ENCODE data around the gene CASR. TPM values are rescaled to one million over a fixed set of nuclear protein-coding genes. Genes with fewer than 3 reads are reported as not detected.

CASR gene
- total and polyA plus RNA-seq, 2 donors = 0.25 to 0.74 TPM

DNA sequence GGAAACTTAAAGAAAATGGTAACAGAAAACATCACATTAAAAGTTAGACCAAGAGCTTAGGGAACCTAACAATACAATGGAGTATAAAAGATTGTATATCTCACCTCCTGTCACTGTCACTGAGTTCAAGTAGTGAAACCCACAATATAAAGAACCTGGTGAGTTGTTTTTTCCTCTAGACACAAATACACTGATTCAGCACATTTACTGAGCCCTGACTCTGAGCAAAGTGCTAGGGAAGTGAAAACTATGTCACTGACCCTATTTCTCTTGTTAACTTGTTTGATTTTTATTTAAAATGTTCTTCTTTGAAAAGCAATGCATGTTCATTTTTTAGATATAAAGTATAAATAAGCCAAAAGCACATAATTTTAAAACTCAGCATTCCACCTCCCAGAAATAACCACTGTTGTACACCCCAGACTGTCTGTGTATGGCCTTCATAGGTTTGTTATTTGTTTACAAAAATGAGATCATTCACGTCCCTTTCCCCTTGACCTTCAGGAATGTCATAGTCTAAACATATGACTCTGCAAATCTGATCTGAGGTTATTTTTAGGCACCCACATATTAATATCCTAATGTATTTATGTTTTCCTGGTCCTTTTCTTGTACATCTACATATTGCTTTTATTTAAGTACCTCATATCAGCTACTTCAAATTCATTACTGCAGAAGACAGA is 72.4 kb downstream of the CASR start:
- no peak overlapping the region for H3K4me3 ChIP-seq (ENCODE audit: low read depth, low read length)
- no peak for DNase-seq (ENCODE audit: extremely low spot score)
- 8% methylated on average over 1 of the region's 1 CpG for WGBS
- H3K36me3 ChIP-seq (ENCODE audit: insufficient read depth) = no peaks in the 10 kb centered on the region
- no peaks in the 10 kb centered on the region for H3K4me1 ChIP-seq (ENCODE audit: insufficient read depth)
- H3K27ac ChIP-seq (ENCODE audit: low read depth) = no peak overlapping the region

DNA sequence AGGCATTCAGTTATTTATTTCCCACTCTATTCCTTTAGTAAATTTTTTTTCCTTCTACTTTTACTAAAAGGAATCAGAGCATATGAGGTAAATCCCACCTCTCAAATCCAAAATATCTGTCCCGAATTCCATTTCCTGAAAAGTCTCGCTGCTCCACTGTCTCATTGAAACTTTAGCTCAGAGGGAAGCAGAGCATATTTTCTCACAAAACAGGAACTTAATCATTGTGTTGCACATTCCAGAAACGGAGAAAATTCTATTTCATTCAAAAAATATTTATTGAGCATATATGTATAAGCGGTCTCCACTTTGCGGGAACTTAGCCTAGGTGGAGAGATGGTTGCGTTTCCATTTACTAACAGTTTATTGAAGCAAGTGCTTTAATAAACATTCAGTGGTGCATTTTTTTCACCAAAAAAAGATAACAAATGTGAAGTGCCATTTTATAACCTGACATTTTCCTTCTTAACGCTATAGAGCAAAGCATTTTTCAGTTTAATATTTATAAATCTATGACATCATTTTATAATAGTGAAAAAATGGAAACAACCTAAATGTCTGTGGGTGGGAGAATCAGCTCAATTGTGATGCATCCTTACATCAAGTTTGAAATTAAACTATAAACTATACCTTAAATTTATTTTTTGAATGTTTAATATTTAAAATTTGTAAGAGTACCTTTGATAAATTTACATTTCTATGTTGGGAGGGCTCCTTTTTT is 74.3 kb downstream of the CASR start:
- DNase-seq (ENCODE audit: extremely low spot score) = no peak
- no peaks in the 10 kb centered on the region for H3K4me1 ChIP-seq (ENCODE audit: insufficient read depth)
- H3K4me3 ChIP-seq (ENCODE audit: low read depth, low read length) = no peak overlapping the region
- H3K27ac ChIP-seq (ENCODE audit: low read depth) = no peak overlapping the region
- WGBS = 68% methylated on average over 7 of the region's 7 CpGs
- no peaks in the 10 kb centered on the region for H3K36me3 ChIP-seq (ENCODE audit: insufficient read depth)

DNA sequence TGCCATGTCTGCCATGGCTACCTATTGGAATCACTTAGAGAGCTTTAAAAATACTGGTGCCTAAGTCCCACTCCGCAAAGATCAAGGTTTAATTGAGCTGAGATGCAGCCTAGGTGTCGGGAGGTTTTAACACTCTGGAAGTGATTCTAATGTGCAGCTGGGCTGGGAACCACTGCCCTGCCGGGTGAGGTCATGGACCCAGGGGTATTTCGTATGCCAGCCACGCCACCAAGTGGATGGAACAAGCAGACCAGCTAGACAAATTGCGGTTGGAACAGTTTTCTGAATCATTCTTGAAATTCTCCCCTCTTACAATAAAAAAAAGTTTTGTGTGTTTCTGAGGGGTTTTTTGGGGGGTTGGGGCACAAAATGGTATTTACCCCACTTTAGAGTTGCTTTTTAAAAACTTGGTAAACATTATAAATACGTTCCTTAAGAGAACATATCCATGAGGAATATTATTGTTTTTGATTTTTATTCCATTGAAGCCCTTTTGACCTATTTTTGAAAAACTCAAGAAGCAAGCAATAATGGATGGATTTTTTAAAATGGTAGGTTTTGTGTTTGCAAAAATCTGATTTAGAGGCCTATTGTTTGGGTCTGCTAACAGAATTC is 75.4 kb downstream of the CASR start:
- no peak for DNase-seq (ENCODE audit: extremely low spot score)
- 7% methylated on average over 7 of the region's 7 CpGs for WGBS
- H3K36me3 ChIP-seq (ENCODE audit: insufficient read depth) = no peaks in the 10 kb centered on the region
- H3K4me3 ChIP-seq (ENCODE audit: low read depth, low read length) = no peak overlapping the region
- no peaks in the 10 kb centered on the region for H3K4me1 ChIP-seq (ENCODE audit: insufficient read depth)
- no peak overlapping the region for H3K27ac ChIP-seq (ENCODE audit: low read depth)

DNA sequence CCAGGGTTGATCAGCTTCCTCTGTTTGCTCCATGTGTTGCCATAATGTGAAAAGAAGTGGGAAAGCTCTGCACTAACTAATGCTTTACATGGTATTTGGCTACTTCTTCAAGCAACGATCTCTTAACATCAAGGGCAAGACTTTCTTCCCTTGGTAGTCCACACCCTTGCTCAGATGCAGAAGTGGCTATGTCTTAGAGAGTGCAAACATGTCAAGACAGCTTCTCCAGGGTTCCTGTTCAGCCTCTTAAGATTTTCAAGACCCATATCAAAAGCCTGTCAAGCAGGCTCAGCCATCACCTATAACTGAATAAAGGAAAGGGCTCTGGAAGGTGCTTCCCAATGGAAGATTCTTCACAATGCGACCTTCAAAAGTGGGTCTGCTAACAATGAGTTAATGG is 76.7 kb downstream of the CASR start:
- WGBS = 76% methylated on average over 2 of the region's 2 CpGs
- Histone ChIP-seq H3K27ac (ENCODE audit: low read depth) (no peak overlapping the region), H3K4me3 (ENCODE audit: low read depth, low read length) (no peak overlapping the region), H3K4me1 (ENCODE audit: insufficient read depth) (no peaks in the 10 kb centered on the region), H3K36me3 (ENCODE audit: insufficient read depth) (no peaks in the 10 kb centered on the region)
- DNase-seq (ENCODE audit: extremely low spot score) = no peak

DNA sequence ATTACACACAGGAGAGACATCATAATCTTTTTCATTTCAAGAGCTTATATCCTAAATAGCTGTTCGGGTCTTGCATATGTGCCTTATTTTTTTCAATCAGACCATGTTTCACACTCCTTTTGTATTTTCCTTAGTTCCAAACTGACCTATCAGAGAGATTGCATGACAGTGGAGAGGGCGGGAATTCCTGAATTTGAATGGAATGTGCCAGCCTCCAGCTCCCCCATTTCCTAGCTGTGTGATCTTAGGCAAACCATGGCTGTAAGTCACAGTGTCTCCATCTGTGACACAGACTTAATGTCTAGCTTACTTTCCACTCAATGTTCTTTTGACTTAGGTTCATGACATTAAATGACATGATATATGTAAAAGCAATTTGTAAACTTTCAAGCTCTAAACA is 79.6 kb downstream of the CASR start:
- H3K4me1 ChIP-seq (ENCODE audit: insufficient read depth) = no peaks in the 10 kb centered on the region
- no peak overlapping the region for H3K27ac ChIP-seq (ENCODE audit: low read depth)
- no peaks in the 10 kb centered on the region for H3K36me3 ChIP-seq (ENCODE audit: insufficient read depth)
- H3K4me3 ChIP-seq (ENCODE audit: low read depth, low read length) = no peak overlapping the region
- no peak for DNase-seq (ENCODE audit: extremely low spot score)
- WGBS = 77% methylated on average over 2 of the region's 2 CpGs

DNA sequence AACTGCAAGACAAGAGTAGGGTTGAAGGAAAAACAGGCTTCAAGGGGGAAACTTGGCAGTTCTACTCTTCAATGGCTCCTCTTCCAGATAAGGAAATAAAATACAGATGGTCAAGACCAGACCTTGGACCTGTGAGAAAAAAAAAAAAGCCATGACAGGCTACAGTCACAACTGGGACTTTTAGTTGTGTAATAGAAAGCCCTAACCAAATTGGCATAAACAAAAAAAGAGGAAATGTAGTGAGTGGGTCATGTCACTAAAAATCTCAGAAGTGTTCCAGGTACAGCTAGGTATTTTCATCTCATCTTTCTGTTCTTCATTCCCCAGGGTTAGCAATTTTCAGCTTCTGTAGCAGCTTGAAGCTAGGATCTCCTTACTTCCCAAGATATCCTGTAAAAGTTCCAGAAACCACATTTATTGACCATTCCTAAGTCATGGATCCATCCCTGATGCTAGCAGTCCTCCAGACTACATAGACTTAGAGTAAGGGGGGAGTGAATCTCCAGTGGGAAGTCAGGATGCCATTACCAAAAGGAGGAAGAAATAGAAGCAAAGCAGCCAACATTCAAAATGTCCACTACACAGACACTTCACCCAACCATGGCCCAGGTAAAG is 80.6 kb downstream of the CASR start:
- Histone ChIP-seq H3K4me1 (ENCODE audit: insufficient read depth) (no peaks in the 10 kb centered on the region), H3K36me3 (ENCODE audit: insufficient read depth) (no peaks in the 10 kb centered on the region), H3K4me3 (ENCODE audit: low read depth, low read length) (no peak overlapping the region), H3K27ac (ENCODE audit: low read depth) (no peak overlapping the region)
- no peak for DNase-seq (ENCODE audit: extremely low spot score)

DNA sequence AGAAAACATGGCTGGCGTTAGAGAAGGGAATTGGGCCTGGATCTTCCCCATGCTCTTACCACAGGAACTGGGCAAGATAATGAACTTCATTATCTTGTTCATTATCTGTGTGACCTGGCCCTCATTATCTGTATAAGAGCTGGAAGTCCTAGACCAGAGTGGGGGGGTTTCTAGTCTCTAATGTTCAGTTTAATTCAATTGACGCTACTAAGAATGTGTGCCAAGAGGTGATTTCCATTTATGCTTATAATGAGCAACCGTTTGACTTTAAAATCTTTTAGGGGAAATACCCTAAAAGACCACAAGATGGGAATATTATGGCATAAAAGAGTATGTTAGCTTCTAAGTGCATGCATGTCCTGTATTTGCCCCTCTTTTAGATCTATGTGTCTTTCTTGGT is 82.5 kb downstream of the CASR start:
- H3K27ac ChIP-seq (ENCODE audit: low read depth) = no peak overlapping the region
- 34% methylated on average over 3 of the region's 3 CpGs for WGBS

DNA sequence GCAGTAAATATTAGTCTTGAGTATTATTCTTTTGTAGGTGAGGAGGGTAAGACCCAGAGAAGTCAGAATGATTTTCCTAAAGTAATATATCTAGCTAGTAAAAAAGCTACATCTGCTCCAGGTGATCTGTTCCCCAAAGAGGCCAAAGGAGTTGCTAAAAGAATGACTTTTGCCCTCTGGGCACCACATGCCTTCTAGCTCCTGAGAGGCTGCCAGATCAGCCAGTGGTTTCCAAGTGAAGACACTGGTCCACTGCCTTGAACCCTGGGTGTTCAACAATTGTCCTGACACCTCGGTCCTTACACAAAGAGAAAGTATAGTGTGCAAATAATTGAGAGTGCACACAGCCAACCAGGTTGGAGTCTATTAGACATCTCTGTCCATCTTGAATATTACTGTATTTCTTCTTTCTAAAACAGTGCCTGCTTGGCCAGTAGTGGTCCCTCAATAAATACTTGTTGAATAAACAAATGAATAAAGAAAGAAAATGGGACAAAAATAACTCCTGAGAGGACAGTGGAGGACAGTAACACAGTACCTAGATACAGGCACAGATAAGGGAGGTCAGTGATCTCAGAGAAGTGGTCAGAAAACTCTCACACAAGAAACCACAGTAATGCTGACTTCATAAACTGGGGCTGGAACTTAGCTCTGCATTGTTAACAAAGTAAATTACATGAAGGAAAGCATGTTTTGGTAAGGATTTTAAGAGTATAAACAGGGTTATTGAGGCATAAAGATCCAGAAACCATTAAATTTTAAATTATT is 85.0 kb downstream of the CASR start:
- H3K27ac ChIP-seq (ENCODE audit: low read depth) = no peak overlapping the region
- no peak for DNase-seq (ENCODE audit: extremely low spot score)
- H3K36me3 ChIP-seq (ENCODE audit: insufficient read depth) = no peaks in the 10 kb centered on the region
- WGBS = 83% methylated on average over 1 of the region's 1 CpG
- no peak overlapping the region for H3K4me3 ChIP-seq (ENCODE audit: low read depth, low read length)
- H3K4me1 ChIP-seq (ENCODE audit: insufficient read depth) = no peaks in the 10 kb centered on the region

More for the DNA sequence above, 82.5 kb downstream of the CASR start:
- DNase-seq (ENCODE audit: extremely low spot score) = no peak
- H3K4me3 ChIP-seq (ENCODE audit: low read depth, low read length) = no peak overlapping the region
- H3K4me1 ChIP-seq (ENCODE audit: insufficient read depth) = no peaks in the 10 kb centered on the region
- no peaks in the 10 kb centered on the region for H3K36me3 ChIP-seq (ENCODE audit: insufficient read depth)

DNA sequence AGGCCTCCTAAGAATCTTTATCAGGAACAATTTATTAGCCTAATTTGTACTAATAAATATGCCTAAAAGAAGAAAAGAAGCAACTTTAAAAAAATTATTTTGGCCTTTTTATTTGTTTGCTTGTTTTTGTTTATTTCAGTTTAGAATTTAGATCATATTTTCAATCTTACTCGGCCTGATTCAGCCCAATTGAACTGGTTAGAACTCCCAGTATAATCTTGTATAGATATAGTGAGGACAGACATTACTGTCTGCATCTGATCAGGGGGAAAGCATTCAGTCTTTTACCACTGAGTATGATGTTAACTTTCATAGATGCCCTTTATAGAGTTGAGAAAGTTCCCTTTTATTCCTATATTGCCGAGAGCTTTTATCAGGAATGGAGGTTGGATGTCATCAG is 85.6 kb downstream of the CASR start:
- no peak overlapping the region for H3K4me3 ChIP-seq (ENCODE audit: low read depth, low read length)
- no peak overlapping the region for H3K27ac ChIP-seq (ENCODE audit: low read depth)
- 67% methylated on average over 2 of the region's 2 CpGs for WGBS
- H3K4me1 ChIP-seq (ENCODE audit: insufficient read depth) = no peaks in the 10 kb centered on the region
- no peaks in the 10 kb centered on the region for H3K36me3 ChIP-seq (ENCODE audit: insufficient read depth)
- DNase-seq (ENCODE audit: extremely low spot score) = no peak

DNA sequence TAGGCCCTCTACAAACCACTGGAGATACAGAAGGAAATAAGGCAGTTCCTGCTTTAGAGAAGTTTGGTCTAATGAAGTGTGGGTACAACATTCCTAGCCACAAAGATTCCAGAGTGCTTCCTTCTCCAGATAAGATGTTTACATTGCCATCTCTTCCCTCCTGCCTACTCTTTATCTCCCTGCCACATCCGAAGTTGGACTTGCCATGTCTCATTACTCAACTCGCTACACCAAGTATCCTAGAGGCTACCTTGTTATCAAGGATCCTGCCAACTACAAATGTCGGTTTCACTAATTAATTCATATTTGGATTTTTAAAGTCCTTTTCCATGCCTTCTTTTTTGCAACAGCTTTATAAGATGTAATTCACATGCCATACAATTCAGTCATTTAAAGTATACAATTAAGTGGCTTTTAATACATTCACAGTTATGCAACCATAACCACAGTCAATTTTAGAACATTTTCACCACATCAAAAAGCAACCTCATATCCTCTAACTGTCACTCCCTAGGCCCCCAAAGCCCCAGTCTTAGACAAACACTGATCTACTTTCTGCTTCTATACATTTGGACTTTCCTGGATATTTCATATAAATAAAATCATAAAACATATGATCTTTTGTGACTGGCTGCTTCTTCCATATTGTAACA is 87.9 kb downstream of the CASR start:
- Histone ChIP-seq H3K36me3 (ENCODE audit: insufficient read depth) (no peaks in the 10 kb centered on the region), H3K27ac (ENCODE audit: low read depth) (no peak overlapping the region), H3K4me1 (ENCODE audit: insufficient read depth) (no peaks in the 10 kb centered on the region), H3K4me3 (ENCODE audit: low read depth, low read length) (no peak overlapping the region)
- DNase-seq (ENCODE audit: extremely low spot score) = no peak
- 71% methylated on average over 3 of the region's 3 CpGs for WGBS

DNA sequence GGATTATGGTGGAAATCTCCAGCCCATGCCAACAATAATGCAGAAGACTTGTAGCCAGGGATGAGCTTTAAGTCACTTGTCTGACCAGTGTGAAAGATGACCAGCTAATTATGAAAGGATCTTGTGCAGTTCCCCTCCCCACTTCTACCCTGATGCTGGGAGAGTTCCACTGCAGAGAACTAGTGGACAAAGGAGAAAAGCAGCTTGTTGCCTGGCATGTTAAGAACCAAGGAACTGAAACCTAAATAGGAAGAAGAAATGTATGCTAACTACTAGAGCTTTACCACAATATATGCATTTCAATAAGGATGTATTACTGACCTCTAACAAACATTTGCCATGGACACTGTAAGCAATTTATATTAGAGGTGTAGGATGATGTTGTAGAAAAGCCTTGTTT is 89.4 kb downstream of the CASR start:
- no peak overlapping the region for H3K4me3 ChIP-seq (ENCODE audit: low read depth, low read length)
- no peak overlapping the region for H3K27ac ChIP-seq (ENCODE audit: low read depth)
- DNase-seq (ENCODE audit: extremely low spot score) = no peak
- no peaks in the 10 kb centered on the region for H3K4me1 ChIP-seq (ENCODE audit: insufficient read depth)
- no peaks in the 10 kb centered on the region for H3K36me3 ChIP-seq (ENCODE audit: insufficient read depth)

DNA sequence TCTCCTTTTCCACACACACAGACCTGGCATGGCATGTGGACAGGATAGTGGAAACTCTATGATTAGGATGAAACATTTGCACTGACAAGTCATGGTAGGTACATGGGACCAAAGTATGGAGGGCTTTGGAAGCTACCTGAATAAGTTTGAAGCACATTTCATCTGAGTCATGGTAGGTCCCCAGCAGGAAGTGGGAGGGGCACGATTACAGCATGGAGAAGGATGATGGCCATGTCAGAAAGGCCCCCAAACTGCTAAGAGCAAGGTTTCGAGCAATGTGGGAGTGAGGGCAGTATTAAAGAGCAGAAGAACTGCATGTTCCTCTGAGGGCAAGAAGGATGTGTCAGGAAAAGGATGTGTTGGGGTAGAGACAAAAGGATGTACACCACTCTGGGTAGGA is 90.0 kb downstream of the CASR start:
- Histone ChIP-seq H3K4me3 (ENCODE audit: low read depth, low read length) (no peak overlapping the region), H3K36me3 (ENCODE audit: insufficient read depth) (no peaks in the 10 kb centered on the region), H3K4me1 (ENCODE audit: insufficient read depth) (no peaks in the 10 kb centered on the region), H3K27ac (ENCODE audit: low read depth) (no peak overlapping the region)
- DNase-seq (ENCODE audit: extremely low spot score) = no peak
- 67% methylated on average over 2 of the region's 2 CpGs for WGBS

DNA sequence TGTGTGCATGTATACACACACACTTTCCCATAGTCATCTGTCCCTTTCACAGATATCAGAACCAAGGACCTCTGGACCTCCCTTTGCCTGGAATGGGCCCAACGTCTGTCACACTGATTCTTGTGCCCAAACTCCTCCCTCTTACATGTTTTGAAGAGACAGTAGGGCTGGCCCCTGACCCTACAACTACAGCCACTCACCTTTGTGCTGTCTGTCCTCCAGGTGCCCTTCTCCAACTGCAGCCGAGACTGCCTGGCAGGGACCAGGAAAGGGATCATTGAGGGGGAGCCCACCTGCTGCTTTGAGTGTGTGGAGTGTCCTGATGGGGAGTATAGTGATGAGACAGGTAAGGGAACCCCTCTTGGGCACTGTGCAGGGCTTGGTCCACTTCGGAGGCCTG is 98.4 kb downstream of the CASR start:
- no peaks in the 10 kb centered on the region for H3K4me1 ChIP-seq (ENCODE audit: insufficient read depth)
- 53% methylated on average over 3 of the region's 3 CpGs for WGBS
- no peak for DNase-seq (ENCODE audit: extremely low spot score)

More for the DNA sequence above, 98.4 kb downstream of the CASR start:
- no peak overlapping the region for H3K4me3 ChIP-seq (ENCODE audit: low read depth, low read length)
- no peaks in the 10 kb centered on the region for H3K36me3 ChIP-seq (ENCODE audit: insufficient read depth)
- no peak overlapping the region for H3K27ac ChIP-seq (ENCODE audit: low read depth)
